ENCODE measurements around the gene SPINK2. TPM values are rescaled to one million over a fixed set of nuclear protein-coding genes. Genes with fewer than 3 reads are reported as not detected.

The SPINK2 gene

Small RNA genes lying within 50 kb of the gene (small RNA-seq; reads per million reads assigned to genes)
- gene RF00017 (ENCODE audit: insufficient read depth): not detected
- not detected for gene RF00019 (ENCODE audit: insufficient read depth)
- not detected for gene RN7SL357P (ENCODE audit: insufficient read depth)
- gene RN7SL492P (ENCODE audit: insufficient read depth): not detected
